GM23248 (cell line): ENCODE data around the gene RNU5D-1.

Experiments used
- EZH2 ChIP-seq: fragments of 200-600 bp; sonication (generic); IDR thresholded peaks from 2 replicates; pipeline ENCODE4 v1.6.1; 2018; ENCODE audit warnings: antibody characterized with exemption, mild to moderate bottlenecking; ENCODE audit not compliant: insufficient read depth, poor library complexity, severe bottlenecking
- EZH2phosphoT487 ChIP-seq: fragments of 200-600 bp; sonication (generic); IDR thresholded peaks from 2 replicates; pipeline ENCODE4 v1.6.1; 2018; ENCODE audit warnings: antibody characterized with exemption, moderate library complexity, mild to moderate bottlenecking, low read depth; ENCODE audit not compliant: insufficient read depth

- TF ChIP-seq EZH2 (no peak), EZH2phosphoT487 (no peak)
Observed at GRCh38 chr1:44700573-44700972, 30.4 kb downstream of the RNU5D-1 start.
